Ovary (tissue), 9 donors: ENCODE measurements around the gene TUNAR. TPM values are rescaled to one million over a fixed set of nuclear protein-coding genes. Genes with fewer than 3 reads are reported as not detected.

ENCODE experiments used
- DNase-seq, 5 donors: peaks; one replicate each; pipeline ENCODE4 v3.0.0-alpha.2; 2019 to 2020
- H3K27ac ChIP-seq, 2 donors: fragments of 200-600 bp; one replicate each; pipeline versions ENCODE4 v1.5.1 to v1.8.0; 2019 to 2022
- H3K27me3 ChIP-seq: fragments of 200-600 bp; one replicate; pipeline ENCODE4 v1.8.0; 2022
- H3K36me3 ChIP-seq: fragments of 200-600 bp; sonication (generic); one replicate; pipeline ENCODE4 v1.5.1; 2019
- H3K4me1 ChIP-seq: one replicate; pipeline ENCODE4 v1.8.1; 2013; ENCODE audit warnings: mild to moderate bottlenecking, moderate library complexity; ENCODE audit not compliant: insufficient read depth
- H3K4me3 ChIP-seq: fragments of 200-600 bp; sonication (generic); one replicate; pipeline ENCODE4 v1.5.1; 2017
- H3K9me3 ChIP-seq, 2 donors: fragments of 200-600 bp in 1 of 2; sonication (generic) in 1 of 2; one replicate each; pipeline versions ENCODE4 v1.5.1 to v1.8.1; 2013 to 2019; ENCODE audit warnings: mild to moderate bottlenecking in 1 of 2, moderate library complexity in 1 of 2
- EP300 ChIP-seq: sonication (generic); formaldehyde crosslinking; IDR thresholded peaks from one replicate; pipeline ENCODE4 v1.6.1; 2017; ENCODE audit warnings: antibody characterized with exemption
- POLR2A ChIP-seq: fragments of 450-650 bp; IDR thresholded peaks from one replicate; pipeline ENCODE4 v1.6.1; 2017; ENCODE audit warnings: antibody characterized with exemption, mild to moderate bottlenecking, moderate library complexity
- WGBS, 3 donors: extraction: QIAGEN DNeasy Blood & Tissue Kit in 1 of 3; methylation state at CpG; one replicate each; pipeline versions ENCODE4 v1.1.5 to v1.1.7; 2013 to 2017; 5-methylcytosine and 5-hydroxymethylcytosine counted together
- intact Hi-C, 4 donors: fragments of 100-400 bp; cut with DNase I; formaldehyde crosslinking; loops; one replicate each; pipeline versions ENCODE4 v1.11.0 to v1.15.1; 2022 to 2023
- polyA plus RNA-seq, 2 donors: library from polyadenylated mRNA; stranded (reverse); fragments of 200-250 nt in 1 of 2; fragments of 350-450 nt in 1 of 2; fragmentation: Illumina TruSeq in 1 of 2; extraction: RNeasy Lipid Tissue Mini Kit (QIAGEN cat#74804) in 1 of 2; gene quantifications; one replicate each; pipeline ENCODE4 v1.2.3, GENCODE V29; 2013 to 2014
- total RNA-seq, 7 donors: library from RNA; depleted of rRNA in 2 of 7; stranded (reverse); fragments of >200 nt in 2 of 7; fragmentation: NEBNext Ultra II Directional in 3 of 7; extraction: Animal tissue kit (Norgen Biotek cat#: 25700) in 3 of 7; gene quantifications; one replicate each; pipeline versions ENCODE4 v1.1.0 to v1.2.4, GENCODE V29; 2016 to 2023
- TF ChIP-seq, protein P1 (sequence below), 3 donors: fragments of 450-650 bp in 2 of 3; fragments of 200-600 bp in 1 of 3; IDR thresholded peaks; one replicate each; pipeline versions ENCODE4 v1.5.1 to v1.8.0; 2016 to 2022; ENCODE audit warnings: antibody characterized with exemption in 3 of 3, mild to moderate bottlenecking in 1 of 3
- donor health status: DM: no; HTN: no; CAD: no; lungs with moderate emphysema.
- donor health status: DM: no; HTN: no; CAD: no.
- donor health status: Bipolar disorder and iron deficiency.
- donor health status: DM: yes; HTN: yes; CAD: no.
- donor health status: DM: no; HTN: no; CAD: no.
- donor health status: DM: yes; HTN: yes; CAD: no.

TUNAR gene
- total and polyA plus RNA-seq, 9 donors: 0.06 to 10.6 (median 0.46) TPM; not detected in 1

DNA sequence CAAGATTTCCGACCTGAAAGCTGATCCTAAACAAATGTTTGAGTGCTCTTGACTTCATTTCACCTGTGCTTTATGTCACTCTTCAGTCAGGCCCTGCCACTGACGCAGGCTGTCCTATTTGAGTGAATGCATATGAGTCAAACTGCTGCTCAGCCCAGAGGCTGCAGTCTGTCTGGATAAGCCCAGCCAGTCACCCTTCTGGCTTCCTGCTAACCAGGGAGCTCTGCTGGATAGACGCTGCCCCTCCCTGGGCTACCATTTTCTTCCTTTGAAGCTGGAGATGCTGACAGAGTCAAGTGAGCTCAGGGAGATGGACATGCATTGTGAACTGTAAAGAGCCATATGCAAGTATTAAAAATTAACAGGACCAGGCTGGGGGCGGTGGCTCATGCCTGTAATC, 5.1 kb upstream of the TUNAR start:
- no peaks in the 10 kb centered on the region for H3K36me3 ChIP-seq
- H3K9me3 ChIP-seq: no peaks in the 10 kb centered on the region
- H3K27me3 ChIP-seq: no peaks in the 10 kb centered on the region
- no peak for DNase-seq
- intact Hi-C loops: no loop called here
- no peak overlapping the region for H3K4me3 ChIP-seq
- TF ChIP-seq EP300: no peak
- TF ChIP-seq, protein P1, sequence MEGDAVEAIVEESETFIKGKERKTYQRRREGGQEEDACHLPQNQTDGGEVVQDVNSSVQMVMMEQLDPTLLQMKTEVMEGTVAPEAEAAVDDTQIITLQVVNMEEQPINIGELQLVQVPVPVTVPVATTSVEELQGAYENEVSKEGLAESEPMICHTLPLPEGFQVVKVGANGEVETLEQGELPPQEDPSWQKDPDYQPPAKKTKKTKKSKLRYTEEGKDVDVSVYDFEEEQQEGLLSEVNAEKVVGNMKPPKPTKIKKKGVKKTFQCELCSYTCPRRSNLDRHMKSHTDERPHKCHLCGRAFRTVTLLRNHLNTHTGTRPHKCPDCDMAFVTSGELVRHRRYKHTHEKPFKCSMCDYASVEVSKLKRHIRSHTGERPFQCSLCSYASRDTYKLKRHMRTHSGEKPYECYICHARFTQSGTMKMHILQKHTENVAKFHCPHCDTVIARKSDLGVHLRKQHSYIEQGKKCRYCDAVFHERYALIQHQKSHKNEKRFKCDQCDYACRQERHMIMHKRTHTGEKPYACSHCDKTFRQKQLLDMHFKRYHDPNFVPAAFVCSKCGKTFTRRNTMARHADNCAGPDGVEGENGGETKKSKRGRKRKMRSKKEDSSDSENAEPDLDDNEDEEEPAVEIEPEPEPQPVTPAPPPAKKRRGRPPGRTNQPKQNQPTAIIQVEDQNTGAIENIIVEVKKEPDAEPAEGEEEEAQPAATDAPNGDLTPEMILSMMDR (IDR thresholded peaks at IDR 0.05): no peak
- no peak for TF ChIP-seq POLR2A
- H3K27ac ChIP-seq: no peak overlapping the region
- H3K4me1 ChIP-seq: no peaks in the 10 kb centered on the region
- WGBS, 3 donors: 61 to 73% (median 64%) methylated on average over 4 of the region's 4 CpGs

DNA sequence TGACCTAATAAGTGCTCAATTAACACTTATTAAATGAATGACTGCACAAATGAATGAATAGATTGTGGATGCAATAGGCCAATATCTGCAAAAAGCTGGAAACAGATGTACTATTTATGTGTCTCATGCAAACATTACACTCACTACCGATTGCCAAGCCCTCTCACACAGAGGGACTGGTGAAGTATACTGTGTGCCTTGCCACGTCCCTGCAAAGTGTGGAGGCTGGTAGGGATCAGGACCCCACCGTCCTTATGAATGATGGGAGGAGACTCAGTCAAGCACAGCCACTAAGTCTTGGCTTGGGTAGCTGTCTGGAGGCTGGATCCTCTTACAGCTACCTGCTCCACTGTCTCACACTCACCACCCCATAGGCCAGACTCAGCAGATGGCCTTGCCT, 3.9 kb upstream of the TUNAR start:
- Histone ChIP-seq H3K27me3 (no peaks in the 10 kb centered on the region), H3K4me3 (no peak overlapping the region), H3K36me3 (no peaks in the 10 kb centered on the region), H3K4me1 (no peaks in the 10 kb centered on the region), H3K27ac (no peak overlapping the region), H3K9me3 (no peaks in the 10 kb centered on the region)
- intact Hi-C loops: no loop called here
- TF ChIP-seq POLR2A: no peak
- TF ChIP-seq EP300: no peak
- TF ChIP-seq, protein P1 (IDR thresholded peaks at IDR 0.05): no peak
- WGBS, 3 donors: 36 to 51% (median 50%) methylated on average over 3 of the region's 3 CpGs
- DNase-seq: no peak

DNA sequence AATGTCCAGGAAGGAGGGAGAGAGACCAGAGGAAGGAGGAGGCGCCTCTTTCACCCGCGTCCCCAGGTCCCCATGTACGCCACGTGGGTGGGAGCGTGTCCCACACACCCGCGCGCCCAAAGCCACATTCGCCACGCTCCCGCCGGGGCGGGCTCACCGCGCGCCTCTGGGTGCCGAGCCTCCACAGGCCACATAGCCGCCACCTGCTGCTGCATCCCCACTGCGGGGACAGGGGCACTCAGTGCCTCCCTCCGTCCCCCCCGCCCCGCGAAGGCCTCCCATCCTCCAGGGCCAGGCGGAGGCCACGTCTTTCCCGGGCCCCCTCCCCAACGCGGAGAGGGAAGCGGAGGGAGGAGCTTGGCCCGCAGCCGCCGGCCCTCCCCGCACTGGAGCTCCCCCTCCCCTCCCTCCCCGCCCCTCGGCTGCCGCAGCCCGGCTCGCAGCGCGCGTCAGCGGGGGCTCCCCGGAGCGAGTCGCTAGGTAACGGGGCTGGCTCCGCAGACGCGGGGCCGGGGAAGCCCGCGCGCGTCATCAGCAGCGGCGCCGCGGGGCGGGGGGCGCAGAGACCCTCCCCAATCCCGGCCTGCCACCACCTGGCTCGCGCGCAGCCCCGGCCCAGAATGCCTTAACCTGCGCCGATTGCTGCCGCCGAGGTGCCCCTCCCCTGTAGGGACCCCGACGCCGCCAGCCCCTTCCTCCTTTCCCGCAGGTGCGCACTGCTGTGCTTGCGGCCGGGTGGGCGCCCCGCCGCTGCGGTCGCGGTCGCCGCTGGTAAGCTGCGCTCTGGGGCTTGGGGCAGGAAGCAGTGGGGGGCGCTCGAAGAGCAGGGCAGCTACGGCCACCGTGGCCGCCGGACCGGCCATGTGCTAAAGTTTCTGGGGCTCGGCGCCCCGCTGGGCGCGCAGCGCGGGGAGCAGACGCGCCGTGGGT, 536 bp upstream of the TUNAR start:
- 1 to 3% (median 1%) methylated on average over 35 to 100 of the region's 103 CpGs for WGBS, 3 donors
- no peaks in the 10 kb centered on the region for H3K27me3 ChIP-seq
- intact Hi-C loops: no loop called here
- no peaks in the 10 kb centered on the region for H3K4me1 ChIP-seq
- no peak overlapping the region for H3K4me3 ChIP-seq
- TF ChIP-seq, protein P1 (IDR thresholded peaks at IDR 0.05): no peak
- TF ChIP-seq EP300 (no peak), POLR2A (no peak)
- DNase-seq: no peak
- H3K36me3 ChIP-seq: no peaks in the 10 kb centered on the region
- no peak overlapping the region for H3K27ac ChIP-seq
- no peaks in the 10 kb centered on the region for H3K9me3 ChIP-seq

DNA sequence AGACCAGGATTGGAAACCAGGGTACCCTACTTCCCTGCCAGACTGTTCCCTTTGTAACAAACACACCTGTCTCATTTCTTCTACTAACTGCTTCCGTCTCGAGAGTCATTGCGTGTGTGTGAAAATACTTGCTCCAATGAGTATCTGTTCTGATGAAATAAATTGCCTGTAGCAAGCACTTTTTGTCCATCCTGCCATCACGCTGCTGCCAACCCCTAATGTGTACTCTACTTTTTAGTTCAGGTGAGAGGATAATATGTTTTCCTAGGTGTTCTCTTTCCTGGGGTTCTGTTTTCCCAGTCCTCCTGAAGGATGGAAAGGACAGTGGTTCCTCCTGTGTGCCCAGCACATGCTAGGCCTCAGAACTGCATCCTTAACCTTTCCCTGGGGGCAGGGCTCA, 1.0 kb downstream of the TUNAR start:
- TF ChIP-seq EP300 (no peak), POLR2A (no peak)
- TF ChIP-seq, protein P1 (IDR thresholded peaks at IDR 0.05): no peak
- DNase-seq: no peak
- Histone ChIP-seq H3K4me3 (no peak overlapping the region), H3K27ac (no peak overlapping the region), H3K4me1 (no peaks in the 10 kb centered on the region), H3K27me3 (no peaks in the 10 kb centered on the region), H3K36me3 (no peaks in the 10 kb centered on the region), H3K9me3 (no peaks in the 10 kb centered on the region)
- WGBS, 3 donors: 79 to 83% (median 82%) methylated on average over 4 of the region's 4 CpGs
- intact Hi-C loops: no loop called here
